MM.1S (cell line): ENCODE data around the gene ACBD6.

ENCODE experiments used
- DNase-seq: peaks from one replicate; pipeline ENCODE4 v3.0.0-alpha.2; 2015
- H2AFZ ChIP-seq: fragments of 300-600 bp; sonication (generic); 2 replicates; pipeline ENCODE4 v1.6.0; 2016; ENCODE audit warnings: antibody characterized with exemption, low read length
- H3F3A ChIP-seq: fragments of 300-600 bp; sonication (generic); 2 replicates; pipeline ENCODE4 v1.6.1; 2016; ENCODE audit warnings: mild to moderate bottlenecking, antibody characterized with exemption, low read length, moderate library complexity, mixed read lengths; ENCODE audit not compliant: insufficient read depth
- H3K27ac ChIP-seq: fragments of 300-600 bp; sonication (generic); 2 replicates; pipeline ENCODE4 v1.5.1; 2016; ENCODE audit warnings: mild to moderate bottlenecking, low read length
- H3K27me3 ChIP-seq: fragments of 300-600 bp; sonication (generic); replicated peaks from 2 replicates; pipeline ENCODE4 v1.6.0; 2016; ENCODE audit warnings: low read length; ENCODE audit not compliant: insufficient read depth
- H3K36me3 ChIP-seq: fragments of 300-600 bp; sonication (generic); replicated peaks from 2 replicates; pipeline ENCODE4 v1.6.1; 2016; ENCODE audit warnings: mild to moderate bottlenecking, low read length, mixed read lengths; ENCODE audit not compliant: insufficient read depth
- H3K4me1 ChIP-seq: fragments of 300-600 bp; sonication (generic); 2 replicates; pipeline ENCODE4 v1.6.1; 2016; ENCODE audit warnings: low read length, mixed read lengths
- H3K4me2 ChIP-seq: fragments of 300-600 bp; sonication (generic); 2 replicates; pipeline ENCODE4 v1.6.0; 2016; ENCODE audit warnings: low read depth, low read length
- H3K4me3 ChIP-seq: fragments of 300-600 bp; sonication (generic); 2 replicates; pipeline ENCODE4 v1.5.1; 2016; ENCODE audit warnings: low read length, mixed read lengths
- H3K79me2 ChIP-seq: fragments of 300-600 bp; sonication (generic); 2 replicates; pipeline ENCODE4 v1.6.1; 2016; ENCODE audit warnings: mixed run types, low read length, mixed read lengths
- H3K9ac ChIP-seq: fragments of 300-600 bp; sonication (generic); 2 replicates; pipeline ENCODE4 v1.6.1; 2016; ENCODE audit warnings: low read length, mixed read lengths
- H3K9me2 ChIP-seq: fragments of 300-600 bp; sonication (generic); replicated peaks from 2 replicates; pipeline ENCODE4 v1.6.1; 2016; ENCODE audit warnings: mild to moderate bottlenecking, low read length, mixed read lengths; ENCODE audit not compliant: insufficient read depth
- H3K9me3 ChIP-seq: fragments of 300-600 bp; sonication (generic); replicated peaks from 2 replicates; pipeline ENCODE4 v1.6.1; 2016; ENCODE audit warnings: mild to moderate bottlenecking, low read length, mixed read lengths; ENCODE audit not compliant: insufficient read depth
- H4K20me1 ChIP-seq: fragments of 300-600 bp; sonication (generic); 2 replicates; pipeline ENCODE4 v1.6.1; 2016; ENCODE audit warnings: mild to moderate bottlenecking, low read length, moderate library complexity, mixed read lengths; ENCODE audit not compliant: insufficient read depth
- CTCF ChIP-seq: fragments of 300-600 bp; sonication (generic); IDR thresholded peaks from 2 replicates; pipeline ENCODE4 v1.5.1; 2016; ENCODE audit warnings: antibody characterized with exemption, low read length, mixed read lengths
- EZH2 ChIP-seq: fragments of 300-600 bp; sonication (generic); optimal IDR thresholded peaks from 2 replicates; pipeline ENCODE3; 2017; ENCODE audit warnings: low read depth, mild to moderate bottlenecking, antibody characterized with exemption, low read length, mixed read lengths
- EZH2phosphoT487 ChIP-seq: fragments of 300-600 bp; sonication (generic); IDR thresholded peaks from 2 replicates; pipeline ENCODE4 v1.6.1; 2018; ENCODE audit warnings: antibody characterized with exemption, low read length

Gene ACBD6

GRCh38 chr1:180266275-180267210, 235.8 kb downstream of the ACBD6 start:
- Histone ChIP-seq H3K9me2 (no peaks in the 10 kb centered on the region), H3K9ac (no peak overlapping the region), H3K4me3 (no peak overlapping the region), H3K27ac (no peak overlapping the region), H3K4me1 (no peaks in the 10 kb centered on the region), H3K36me3 (no peaks in the 10 kb centered on the region), H3K79me2 (no peaks in the 10 kb centered on the region), H3K4me2 (no peak overlapping the region), H4K20me1 (no peaks in the 10 kb centered on the region), H3F3A (no peaks in the 10 kb centered on the region), H3K27me3 (no peaks in the 10 kb centered on the region), H3K9me3 (no peaks in the 10 kb centered on the region), H2AFZ (no peak overlapping the region)
- DNase-seq, result no peak
- no peak for TF ChIP-seq EZH2phosphoT487
- TF ChIP-seq EZH2, result no peak
- TF ChIP-seq CTCF, result no peak

GRCh38 chr1:180265871-180266270, 236.5 kb downstream of the ACBD6 start:
- Histone ChIP-seq H2AFZ (no peak overlapping the region), H3K36me3 (no peaks in the 10 kb centered on the region), H3K4me3 (no peak overlapping the region), H3K9me2 (no peaks in the 10 kb centered on the region), H3K9me3 (no peaks in the 10 kb centered on the region), H3F3A (no peaks in the 10 kb centered on the region), H4K20me1 (no peaks in the 10 kb centered on the region), H3K4me2 (no peak overlapping the region), H3K9ac (no peak overlapping the region), H3K79me2 (no peaks in the 10 kb centered on the region), H3K4me1 (no peaks in the 10 kb centered on the region), H3K27ac (no peak overlapping the region), H3K27me3 (no peaks in the 10 kb centered on the region)
- TF ChIP-seq CTCF (no peak), EZH2phosphoT487 (no peak), EZH2 (no peak)
- no peak for DNase-seq

GRCh38 chr1:180265201-180265600, 237.2 kb downstream of the ACBD6 start:
- Histone ChIP-seq H3K4me1 (no peaks in the 10 kb centered on the region), H2AFZ (no peak overlapping the region), H3K36me3 (no peaks in the 10 kb centered on the region), H3K27ac (no peak overlapping the region), H3K9me2 (no peaks in the 10 kb centered on the region), H3F3A (no peaks in the 10 kb centered on the region), H3K4me3 (no peak overlapping the region), H3K9me3 (no peaks in the 10 kb centered on the region), H3K27me3 (no peaks in the 10 kb centered on the region), H3K9ac (no peak overlapping the region), H3K79me2 (no peaks in the 10 kb centered on the region), H4K20me1 (no peaks in the 10 kb centered on the region), H3K4me2 (no peak overlapping the region)
- DNase-seq, result no peak
- no peak for TF ChIP-seq CTCF
- TF ChIP-seq EZH2phosphoT487, result no peak
- TF ChIP-seq EZH2, result no peak
